ENCODE results near the gene CARMIL1. TPM values are rescaled to one million over a fixed set of nuclear protein-coding genes. Genes with fewer than 3 reads are reported as not detected.

Gene CARMIL1
- total RNA-seq, 1 experiment from 2014 or later = 5.6 TPM

DNA sequence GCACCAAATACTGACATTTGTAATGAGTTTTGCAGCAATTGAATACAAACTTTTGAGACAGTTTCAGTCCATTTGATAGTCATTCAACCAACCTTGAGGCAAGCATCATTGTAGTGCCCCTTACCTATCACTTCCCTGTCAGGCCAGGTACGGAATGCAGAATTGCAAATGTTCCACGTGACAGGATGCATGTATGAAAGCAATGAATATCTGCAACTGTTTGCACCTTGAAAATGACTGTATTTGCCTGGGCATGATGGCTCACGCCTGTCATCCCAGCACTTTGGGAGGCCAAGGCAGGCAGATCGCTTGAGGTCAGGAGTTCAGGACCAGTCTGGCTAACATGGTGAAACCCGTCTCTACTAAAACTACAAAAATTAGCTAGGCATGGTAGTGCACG lies 226.8 kb downstream of the CARMIL1 start:
- DNase-seq (ENCODE audit: low read depth) = no peak

DNA sequence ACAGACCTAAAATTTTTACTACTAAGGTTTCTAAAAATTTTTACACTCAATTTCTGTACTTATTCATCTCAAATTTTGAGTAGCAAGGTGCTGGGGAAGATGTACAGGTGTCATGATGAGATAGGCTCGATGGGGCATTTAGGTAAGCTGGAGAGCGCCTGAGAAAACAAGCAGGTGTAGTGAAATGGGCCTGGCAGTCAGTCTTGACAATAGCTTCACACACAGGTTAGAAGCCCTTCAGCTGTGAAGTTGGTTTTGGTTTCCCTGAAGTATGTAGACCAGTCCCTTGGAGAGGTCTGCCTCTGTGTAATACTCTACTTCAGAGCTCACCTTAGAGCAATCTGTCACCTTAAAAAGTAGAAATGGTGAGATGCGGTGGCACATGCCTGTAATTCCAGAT lies 228.9 kb downstream of the CARMIL1 start:
- DNase-seq (ENCODE audit: low read depth) = no peak

DNA sequence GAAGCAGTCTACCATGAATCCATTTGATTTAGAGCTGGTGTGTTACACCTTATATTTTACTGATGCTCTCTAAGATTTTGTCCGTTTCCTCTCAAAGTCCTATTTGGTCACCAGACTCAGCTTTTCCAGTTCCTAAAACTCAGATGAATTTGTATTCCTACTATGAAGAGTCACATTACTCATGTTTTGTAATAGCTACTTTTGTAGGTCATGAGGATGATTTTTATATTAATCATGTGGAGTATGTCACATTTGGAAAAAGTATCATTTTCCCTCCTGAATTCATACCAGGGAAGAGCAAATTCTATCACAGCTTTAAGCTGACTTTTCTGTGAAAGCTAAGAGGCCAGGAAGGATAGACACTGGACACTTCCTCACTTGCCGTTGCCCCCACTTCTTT lies 232.2 kb downstream of the CARMIL1 start:
- DNase-seq (ENCODE audit: low read depth) = peak; percentile 58

DNA sequence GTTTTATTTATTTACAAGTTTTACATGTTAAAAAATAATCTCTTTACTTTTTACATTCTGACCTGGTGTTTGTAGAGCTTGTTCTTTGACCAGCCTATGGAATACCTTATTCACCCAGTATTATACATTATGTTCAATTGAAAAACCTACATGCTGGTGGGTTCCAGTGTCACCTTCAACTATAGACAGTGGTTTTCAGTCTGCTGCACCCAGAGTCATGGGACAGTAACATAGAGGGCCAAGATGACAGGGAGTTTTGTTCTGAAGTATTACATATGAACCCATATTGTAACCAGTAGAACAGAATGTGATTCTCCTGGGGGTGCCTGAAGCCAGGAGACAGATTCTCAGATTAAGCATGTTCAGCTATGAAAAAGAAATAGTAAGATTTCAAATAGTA lies 233.4 kb downstream of the CARMIL1 start:
- DNase-seq (ENCODE audit: low read depth) = no peak

DNA sequence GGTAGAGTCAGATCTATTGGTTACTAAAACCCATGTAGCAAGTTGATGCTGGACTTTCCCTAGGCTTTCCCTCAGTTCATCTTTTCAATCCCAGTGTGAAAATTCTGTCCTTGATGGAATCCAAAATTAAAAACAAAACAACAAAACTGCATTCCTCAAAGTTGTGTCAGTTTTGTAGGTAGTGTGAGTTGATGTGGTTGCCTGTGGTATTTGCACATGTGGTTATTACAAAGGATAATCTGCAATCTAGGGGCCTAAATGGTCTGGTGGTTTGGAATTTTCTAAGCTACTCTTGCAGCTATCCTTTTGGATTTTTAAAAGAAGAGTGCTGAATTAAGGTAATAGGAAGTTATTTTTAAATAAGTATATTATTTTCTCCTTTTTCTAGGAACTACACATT lies 240.7 kb downstream of the CARMIL1 start:
- peak; percentile 21 for DNase-seq (ENCODE audit: low read depth)

DNA sequence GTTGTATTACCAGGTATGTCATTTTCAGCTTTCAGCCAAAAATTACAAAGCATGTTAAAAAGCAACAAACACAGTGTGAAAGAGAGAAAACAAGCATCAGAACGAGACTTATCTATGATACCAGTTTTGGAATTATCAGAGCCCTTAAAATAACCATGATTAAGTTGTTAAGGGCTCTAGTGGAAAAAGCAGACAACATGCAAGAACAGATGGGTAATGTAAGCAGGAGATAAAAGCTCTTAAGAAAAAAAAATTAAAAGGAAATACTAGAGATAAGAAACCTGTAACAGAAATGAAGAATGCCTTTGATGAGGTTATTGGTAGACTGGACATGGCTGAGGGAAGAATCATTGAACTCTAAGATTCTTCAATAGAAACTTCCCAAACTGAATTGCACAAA lies 245.4 kb downstream of the CARMIL1 start:
- DNase-seq (ENCODE audit: low read depth) = no peak

DNA sequence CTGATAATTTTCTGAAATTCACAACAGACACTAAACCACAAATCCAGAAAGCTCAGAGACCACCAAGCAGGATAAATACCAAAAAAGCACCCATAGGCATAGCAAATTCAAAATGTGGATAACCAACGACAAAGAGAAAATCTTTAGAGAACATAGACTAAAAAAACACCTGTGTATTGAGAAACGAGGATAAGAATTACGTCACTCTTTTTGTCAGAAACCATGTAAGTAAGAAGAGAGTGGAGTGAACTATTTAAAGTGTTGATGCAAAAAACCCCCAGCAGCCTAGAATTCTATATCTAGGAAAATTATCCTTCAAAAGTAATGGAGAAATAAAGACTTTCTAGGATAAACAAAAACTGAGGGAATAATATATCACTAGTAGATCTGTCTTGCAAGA lies 245.9 kb downstream of the CARMIL1 start:
- DNase-seq (ENCODE audit: low read depth) = no peak

DNA sequence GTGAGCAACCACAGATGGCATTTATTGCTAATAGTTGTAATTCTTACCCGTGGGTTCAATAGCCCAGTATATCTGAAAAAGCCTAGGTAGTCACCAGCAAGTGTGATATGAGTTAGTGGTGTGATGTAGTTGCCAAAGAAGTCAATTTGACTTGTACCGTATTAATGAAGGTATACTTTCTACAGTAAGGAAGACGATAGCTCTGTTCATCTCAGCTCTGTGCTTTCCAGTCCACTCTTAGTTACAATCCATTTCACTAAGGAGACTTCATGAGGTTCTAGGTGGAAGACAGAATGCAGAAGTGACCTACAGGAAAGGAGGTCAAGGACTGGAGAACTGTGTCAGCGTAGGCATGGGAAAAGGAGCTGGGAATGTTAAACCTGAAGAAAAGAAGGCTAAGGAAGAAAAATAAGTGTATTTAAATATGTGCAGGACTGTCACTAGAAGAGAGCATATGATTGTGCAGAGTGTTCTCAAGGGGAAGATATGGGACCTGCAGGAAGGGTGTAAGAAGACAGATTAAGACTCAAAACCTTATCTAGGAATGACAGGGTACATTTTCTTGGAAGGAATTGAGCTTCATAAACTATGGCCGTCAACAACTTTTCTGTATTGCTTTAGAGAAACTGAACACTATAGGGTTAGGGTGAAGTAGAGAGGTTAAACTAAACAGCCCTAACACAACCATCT lies 255.9 kb downstream of the CARMIL1 start:
- no peak for DNase-seq (ENCODE audit: low read depth)

DNA sequence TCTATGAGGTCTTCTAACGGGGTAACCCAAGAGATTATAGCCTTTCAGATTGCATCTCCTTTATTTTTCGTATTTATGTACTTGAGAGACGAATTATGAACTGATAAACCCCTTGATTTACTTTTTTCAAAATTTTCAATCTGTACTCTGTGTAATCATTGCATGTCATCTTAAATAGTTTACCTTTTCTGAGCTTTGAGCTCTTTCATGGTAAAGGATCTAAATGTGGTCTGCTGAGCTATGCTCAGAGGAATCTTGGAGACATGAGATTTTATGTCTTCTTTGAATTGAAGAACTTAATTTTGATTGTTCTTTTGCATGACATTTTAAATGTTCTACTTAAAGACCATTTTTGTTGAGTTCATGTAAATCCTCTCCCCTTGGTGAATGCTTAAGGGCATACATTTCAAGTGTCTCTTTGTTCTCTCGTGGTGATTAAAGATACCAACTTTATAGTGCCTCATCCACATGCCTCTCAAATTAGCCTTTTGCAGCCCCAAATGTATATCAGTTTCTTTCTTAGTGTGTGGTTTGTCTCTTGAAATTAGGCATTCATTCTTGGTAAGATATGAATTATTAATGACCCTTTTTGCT lies 256.6 kb downstream of the CARMIL1 start:
- DNase-seq (ENCODE audit: low read depth) = no peak

DNA sequence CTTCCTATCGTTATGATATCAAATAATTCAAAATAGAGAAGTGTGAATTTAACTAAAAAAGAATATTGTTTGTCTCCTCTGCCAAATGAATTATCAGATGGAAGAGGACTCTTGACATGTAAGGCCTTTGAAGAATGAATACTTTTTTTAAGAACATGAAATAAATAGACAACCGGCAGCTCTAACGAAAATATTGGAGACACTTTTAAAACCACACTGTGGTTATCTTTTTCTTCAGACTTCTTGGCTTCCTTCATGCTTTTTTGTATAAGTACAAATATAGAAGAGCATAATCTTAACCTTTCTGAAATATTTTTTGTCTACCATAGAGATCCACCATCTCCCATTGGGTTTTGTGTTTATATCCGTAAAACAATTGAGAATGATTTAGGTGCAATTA lies 257.6 kb downstream of the CARMIL1 start:
- DNase-seq (ENCODE audit: low read depth) = no peak

DNA sequence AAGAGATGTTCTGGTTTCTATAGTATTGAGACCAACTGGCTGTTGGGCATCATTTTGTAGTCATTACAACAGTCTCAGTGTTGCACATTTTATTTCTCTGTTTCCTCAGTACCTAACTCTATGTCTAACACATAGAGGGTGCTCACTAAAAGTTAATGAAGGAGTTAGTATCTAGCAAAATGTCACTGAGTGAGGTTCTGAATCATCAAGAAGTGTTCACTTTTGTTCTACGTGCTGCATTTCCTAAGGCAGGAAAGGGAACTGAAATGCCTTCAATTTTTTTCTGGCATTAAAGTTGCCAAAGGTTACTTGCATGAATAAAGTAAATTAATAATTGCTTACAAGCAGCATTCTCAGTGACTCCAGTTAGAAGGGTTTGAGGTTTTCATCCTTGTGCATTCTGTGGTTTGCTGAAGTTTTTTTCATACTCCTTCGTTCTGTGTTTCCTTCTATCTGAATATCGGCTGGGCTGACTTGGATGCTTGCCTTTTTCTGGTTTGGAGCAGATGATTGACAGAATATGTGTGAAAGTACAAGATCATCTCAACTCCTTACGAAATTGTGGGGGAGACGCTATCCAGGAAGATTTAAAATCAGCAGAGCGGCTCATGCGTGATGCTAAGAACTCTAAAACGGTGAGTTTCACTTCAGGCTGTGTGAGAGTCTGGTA lies 258.3 kb downstream of the CARMIL1 start:
- no peak for DNase-seq (ENCODE audit: low read depth)

DNA sequence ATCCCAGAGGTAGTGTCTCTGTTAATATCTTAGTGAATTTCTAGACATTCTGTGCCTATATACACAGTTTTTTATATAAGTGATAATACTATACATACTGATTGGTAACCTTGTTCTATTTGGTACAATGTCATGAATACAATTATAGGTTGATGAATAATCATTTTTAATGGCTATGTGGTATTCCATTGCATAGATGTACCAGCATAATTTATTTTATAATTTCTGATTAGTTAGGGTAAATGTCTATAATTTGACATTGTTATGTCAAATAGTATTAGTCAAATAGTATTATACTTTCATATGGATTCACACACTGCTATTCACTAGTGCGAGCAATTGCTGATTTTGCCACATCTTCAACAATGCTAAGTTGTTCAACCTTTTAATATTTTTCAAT lies 262.1 kb downstream of the CARMIL1 start:
- DNase-seq (ENCODE audit: low read depth) = no peak

DNA sequence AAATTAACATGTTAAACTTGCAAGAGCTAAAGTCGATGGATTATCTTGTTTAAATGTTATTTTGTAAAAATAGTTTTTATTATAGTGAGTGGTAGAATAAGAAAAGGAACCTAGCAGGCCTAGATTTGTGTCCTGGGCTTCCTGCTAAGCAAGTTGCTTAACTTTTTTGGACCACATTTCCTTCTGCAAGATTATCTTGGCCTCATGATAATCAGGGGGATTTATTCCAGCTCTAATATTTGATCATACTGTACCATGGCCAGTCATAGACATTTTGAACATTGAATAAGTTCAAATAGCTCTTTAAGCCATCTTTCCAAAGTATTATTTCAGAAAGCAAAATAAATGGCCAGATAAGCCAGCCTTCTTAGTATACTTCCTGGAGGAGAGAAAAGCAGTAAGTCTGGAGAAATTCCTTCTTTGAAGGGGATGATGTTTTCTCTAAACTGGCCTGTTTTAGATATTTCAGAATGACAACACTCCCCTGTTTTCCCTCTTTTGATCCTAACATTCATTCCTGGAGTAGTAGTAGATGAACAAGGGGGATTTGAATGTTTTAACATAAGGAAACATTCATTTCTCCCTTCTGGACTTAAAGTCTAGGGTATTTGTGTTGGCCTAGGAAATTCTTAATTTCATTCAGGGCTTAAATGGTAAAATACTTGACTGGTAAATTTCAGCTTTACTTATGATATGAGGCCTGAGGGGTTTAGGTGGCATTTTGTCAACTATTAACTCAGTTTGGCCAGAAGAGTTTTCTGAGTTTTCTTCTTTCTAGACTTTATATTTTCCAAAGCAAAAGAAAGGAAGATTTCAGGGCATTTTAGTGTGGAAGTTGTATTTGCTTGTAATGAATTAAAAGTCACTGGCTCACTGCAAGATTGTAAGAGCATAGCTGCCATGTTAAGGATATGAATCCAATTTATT lies 264.1 kb downstream of the CARMIL1 start:
- no peak for DNase-seq (ENCODE audit: low read depth)

DNA sequence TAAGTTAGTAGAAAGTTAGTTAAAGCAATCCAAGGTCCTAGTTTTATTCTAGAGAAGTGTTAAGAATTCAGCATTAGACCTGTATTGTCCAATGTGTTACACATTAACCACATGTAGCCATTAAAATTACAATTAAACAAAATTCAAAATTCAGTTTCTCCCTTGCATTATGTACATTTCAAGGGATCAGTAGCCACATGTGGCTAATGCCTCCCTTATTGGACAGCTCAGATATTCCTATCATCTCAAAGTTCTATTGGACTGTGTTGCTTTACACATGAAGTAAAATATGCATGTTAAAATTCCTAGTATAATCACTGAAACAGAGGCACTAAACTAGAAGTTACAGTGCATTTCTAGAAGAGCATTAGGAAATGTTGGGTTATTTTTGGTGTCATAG lies 265.7 kb downstream of the CARMIL1 start:
- DNase-seq (ENCODE audit: low read depth) = no peak

DNA sequence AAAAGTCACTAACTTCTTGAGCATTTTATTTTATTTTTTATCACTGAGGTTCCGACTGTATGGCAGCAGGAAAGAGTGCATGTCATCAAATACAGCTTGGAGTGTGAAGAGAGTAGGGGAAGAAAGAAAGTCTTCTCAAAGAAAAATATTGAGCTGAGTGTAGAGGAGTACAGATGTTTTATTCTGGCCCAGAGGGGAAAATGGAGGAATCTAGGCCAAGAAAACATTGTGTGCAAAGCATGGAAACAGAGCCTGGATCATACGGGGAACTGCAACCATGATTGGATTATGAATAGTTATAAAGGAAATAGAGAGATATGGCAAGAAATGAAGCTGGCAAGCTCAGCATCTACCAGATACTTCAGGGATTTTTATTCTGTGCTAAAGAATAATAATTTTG lies 268.6 kb downstream of the CARMIL1 start:
- DNase-seq (ENCODE audit: low read depth) = no peak

DNA sequence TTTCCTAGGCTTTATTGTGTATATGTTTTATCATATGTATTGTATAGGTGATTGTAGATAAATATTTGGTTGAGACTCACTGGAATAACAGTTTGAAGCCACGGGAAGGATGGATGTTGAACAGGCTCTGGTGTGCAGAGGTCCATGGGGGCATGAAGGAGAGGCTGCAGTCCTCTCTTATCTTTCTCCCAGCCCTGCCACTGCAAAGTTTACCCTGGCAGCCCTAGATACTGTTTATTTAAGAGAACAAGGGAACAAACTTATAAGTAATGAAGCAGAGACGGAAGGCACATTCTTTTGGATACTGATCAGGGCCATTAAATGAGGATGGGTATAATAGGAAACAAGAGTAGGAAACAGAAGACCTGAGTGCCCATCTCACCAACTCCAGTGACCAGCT lies 269.3 kb downstream of the CARMIL1 start:
- no peak for DNase-seq (ENCODE audit: low read depth)

DNA sequence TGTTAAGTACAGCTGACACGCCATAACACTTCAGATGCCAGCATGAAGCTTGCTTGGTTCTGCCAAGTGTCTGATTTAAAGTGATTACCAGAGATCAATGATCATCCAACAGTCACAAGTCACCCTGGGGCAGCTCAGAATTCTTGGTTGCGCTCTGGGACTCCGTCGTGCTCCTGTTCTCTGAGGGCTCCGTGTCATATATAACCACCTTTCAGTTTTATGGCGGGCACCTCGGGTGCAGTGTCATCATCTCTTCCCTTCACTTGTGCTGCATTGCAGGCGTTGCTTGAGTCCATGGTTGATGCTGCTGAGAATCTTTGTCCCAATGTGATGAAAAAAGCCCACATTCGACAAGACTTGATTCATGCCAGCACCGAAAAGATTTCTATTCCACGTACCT lies 271.5 kb downstream of the CARMIL1 start:
- DNase-seq (ENCODE audit: low read depth) = no peak

DNA sequence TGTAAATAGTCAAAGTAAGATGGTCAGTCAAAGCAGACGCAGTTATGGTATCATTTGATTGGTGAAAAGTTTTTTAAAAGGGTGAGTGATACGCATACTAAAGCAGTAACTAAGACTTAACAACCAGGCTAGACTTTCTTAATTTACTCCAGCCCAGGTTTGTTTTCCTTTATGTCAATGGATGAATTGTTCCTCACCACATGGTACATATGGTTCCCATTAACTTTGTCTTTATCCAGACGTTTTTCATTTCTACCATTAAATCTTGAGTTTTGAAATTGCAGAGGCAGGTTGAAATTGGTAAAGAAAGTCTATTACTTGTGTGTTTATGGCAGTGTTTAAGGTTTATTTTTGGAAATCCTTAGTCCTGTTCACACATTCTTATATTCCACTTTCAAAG lies 274.3 kb downstream of the CARMIL1 start:
- DNase-seq (ENCODE audit: low read depth) = no peak

DNA sequence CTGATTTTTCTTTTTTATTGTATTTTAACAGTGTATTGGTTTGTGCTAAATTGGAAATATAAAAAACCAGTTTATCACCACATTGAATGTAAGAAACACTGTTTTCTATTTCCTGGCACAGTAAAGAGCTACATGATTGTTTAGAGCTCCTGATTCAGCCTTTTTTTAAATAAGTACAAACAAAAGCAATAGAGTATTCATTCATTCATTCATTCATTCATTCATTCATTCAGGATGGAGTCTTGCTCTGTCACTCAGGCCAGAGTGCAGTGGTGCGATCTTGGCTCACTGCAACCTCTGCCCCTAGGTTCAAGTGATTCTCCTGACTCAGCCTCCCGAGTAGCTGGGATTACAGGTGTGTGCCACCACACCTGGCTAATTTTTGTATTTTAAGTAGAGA lies 276.0 kb downstream of the CARMIL1 start:
- DNase-seq (ENCODE audit: low read depth) = no peak

DNA sequence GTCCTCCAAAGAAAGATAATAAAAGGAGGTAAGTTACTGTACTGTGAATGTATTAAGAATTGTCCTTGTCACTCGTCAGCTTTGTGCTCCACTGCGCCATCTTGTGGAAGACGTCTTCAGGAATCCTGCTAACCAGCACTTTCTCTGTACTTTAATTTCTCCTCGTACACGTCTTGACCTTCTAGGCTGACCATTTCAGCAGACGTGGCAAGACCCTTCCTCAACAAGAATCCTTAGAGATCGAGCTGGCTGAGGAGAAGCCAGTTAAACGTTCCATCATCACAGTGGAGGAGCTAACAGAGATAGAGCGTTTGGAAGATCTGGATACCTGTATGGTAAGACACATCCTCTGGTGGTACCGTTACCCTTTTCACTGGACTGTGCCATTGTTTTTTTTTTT lies 277.3 kb downstream of the CARMIL1 start:
- DNase-seq (ENCODE audit: low read depth) = peak; percentile 60

DNA sequence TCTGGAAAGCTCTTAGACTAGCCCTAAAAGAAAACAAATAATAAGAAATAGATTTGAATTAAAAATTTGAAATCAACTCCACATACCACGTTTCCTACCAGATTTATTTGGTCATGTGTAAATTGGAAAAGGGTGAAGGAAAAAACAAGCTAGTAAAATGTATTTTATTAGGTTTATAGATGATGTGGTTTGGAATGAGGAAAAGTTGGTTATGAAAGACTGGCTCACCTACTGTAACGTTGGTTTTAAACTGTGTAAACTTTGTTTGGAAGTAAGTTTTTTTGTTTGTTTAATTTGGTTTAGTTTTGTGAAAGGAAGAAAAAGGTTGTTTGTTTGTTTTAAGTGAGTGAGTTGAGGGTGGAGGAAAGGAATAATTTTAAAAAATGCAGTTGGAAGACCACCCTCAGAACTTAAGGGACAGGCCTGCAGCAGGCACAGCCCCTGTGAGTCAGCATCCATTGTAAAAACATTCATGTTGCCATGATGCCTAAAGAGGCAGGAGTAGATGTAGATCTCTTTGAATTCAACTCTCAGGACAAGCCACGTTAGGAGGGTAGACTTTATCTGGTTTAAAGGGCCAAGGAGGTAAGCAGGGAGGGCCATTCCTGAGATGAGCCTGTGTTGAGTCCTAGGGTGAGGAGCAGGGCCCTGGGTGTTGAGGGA lies 279.1 kb downstream of the CARMIL1 start:
- no peak for DNase-seq (ENCODE audit: low read depth)

DNA sequence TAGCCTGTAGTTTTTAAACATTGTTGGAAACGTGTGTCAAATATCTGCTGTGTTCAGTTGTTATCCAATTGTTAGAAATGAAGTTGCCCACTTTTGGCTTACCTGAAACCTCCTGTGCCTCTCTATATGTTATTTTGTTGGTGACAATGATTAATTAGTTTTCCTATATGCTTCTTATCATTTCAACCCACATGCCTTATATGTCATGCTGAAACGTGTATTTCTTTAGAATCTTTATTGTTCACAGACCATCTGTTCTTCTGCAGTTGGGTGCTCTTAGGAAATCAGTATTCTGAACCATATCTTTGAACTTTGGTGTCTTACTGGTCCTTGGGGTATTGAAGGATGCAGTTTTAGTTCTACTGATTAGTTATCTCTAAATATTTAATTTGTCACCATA lies 281.7 kb downstream of the CARMIL1 start:
- no peak for DNase-seq (ENCODE audit: low read depth)

All from LHCN-M2 (cell line).